DMS153 (cell line): ENCODE results near the gene KDM3B.
"Not testable (repeated sequence)": the region's sequence is repeated elsewhere in the genome, so short reads cannot be mapped to it uniquely, and the experiment has no call there.

Experiments used
- DNase-seq: peaks from one replicate; lab custom pipeline; 2025; lab: John Stamatoyannopoulos, UW

KDM3B gene

GRCh38 chr5:138466125-138466899 is 113.8 kb downstream of the KDM3B start:
- no peak for DNase-seq

GRCh38 chr5:138466900-138467710 is 114.6 kb downstream of the KDM3B start:
- DNase-seq, result no peak

DNA sequence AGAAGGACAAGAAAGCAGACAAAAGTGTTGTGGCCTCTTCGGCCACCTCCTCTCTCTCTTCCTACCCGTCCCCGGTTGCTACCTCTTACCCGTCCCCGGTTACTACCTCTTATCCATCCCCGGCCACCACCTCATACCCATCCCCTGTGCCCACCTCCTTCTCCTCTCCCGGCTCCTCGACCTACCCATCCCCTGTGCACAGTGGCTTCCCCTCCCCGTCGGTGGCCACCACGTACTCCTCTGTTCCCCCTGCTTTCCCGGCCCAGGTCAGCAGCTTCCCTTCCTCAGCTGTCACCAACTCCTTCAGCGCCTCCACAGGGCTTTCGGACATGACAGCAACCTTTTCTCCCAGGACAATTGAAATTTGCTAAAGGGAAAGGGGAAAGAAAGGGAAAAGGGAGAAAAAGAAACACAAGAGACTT is 115.2 kb downstream of the KDM3B start:
- DNase-seq, result no peak

GRCh38 chr5:138468133-138468965 is 115.9 kb downstream of the KDM3B start:
- no peak for DNase-seq

GRCh38 chr5:138468966-138469539 is 116.6 kb downstream of the KDM3B start:
- DNase-seq, result no peak

DNA sequence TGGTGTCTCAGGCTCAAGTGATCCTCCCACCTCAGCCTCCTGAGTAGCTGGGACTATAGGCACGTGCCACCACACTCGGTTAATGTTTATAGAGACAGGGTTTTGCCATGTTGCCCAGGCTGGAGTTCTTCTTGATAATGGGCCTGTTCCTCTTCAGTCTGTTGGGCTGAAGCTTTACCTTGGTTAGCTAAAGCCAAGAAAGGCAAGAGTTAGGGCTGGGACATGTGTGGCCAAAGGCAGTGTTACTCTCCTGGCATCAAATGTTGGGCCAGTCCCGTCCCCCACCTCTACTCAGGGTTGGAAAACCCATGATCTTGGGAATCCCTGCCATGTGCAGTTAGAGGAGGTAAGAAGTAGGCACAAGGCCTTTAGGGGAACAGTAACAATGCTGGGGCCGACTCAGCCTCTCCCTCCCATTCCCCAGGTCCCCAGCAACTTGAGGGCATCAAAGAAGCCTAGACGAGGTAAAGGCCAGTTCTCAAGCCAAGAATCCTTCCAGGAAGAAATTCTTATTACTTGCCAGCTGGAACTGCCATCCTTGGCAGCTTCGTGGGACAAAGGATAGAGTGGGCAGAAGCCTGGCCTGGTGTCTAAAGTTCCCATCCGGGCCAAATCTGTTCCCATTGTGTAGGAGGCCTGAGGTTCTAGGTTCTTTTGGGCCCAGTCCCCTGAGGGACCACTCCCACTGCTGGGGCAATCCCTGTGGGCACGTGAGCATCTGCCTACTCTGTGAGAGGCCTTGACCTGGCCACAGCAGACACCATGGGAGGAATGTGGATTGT is 117.2 kb downstream of the KDM3B start:
- no peak for DNase-seq

- no peak for DNase-seq
Measured at GRCh38 chr5:138470322-138471051, 118.0 kb downstream of the KDM3B start.

- DNase-seq, result no peak
Measured at GRCh38 chr5:138471052-138471361, 118.5 kb downstream of the KDM3B start.

DNA sequence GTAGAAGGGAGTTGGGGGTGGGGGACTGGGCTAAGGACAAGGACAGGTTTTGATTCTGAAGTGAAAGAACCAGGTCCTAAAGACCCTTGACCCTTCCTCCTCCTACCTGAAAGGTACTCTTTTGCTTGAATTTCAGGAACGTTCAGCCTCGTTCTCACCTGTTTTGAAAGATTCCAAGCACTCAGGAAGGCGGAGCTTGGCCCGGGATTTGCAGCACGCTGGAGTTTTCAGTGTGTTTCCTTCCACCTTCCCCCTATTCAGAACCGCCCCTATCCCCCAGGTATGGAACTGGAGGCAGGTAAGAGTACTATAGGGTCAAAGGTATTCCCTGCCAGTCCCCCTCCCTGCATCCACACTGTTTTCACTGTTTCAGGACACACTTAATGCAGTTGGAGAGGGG is 119.9 kb downstream of the KDM3B start:
- DNase-seq, result no peak

DNA sequence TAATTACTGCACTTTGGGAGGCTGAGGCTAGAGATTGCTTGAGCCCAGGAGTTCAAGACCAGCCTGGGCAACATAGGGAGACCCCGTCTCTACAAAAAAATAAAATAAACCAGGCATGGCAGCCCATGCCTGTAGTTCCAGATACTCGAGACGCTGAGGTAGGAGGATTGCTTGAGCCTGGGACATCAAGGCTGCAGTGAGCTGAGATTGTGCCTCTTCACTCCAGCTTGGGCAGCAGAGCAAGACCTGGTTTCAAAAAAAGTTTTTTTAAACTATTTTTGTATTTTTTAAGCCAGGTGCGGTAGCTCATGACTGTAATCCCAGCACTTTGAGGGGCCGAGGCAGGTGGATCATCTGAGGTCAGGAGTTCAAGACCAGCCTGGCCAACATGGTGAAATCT is 120.7 kb downstream of the KDM3B start:
- not testable (repeated sequence) for DNase-seq

GRCh38 chr5:138476918-138477317 is 124.4 kb downstream of the KDM3B start:
- no peak for DNase-seq

- no peak for DNase-seq
Measured at GRCh38 chr5:138482638-138483037, 130.2 kb downstream of the KDM3B start.
